ENCODE data around the gene OCIAD2.

The OCIAD2 gene

DNA sequence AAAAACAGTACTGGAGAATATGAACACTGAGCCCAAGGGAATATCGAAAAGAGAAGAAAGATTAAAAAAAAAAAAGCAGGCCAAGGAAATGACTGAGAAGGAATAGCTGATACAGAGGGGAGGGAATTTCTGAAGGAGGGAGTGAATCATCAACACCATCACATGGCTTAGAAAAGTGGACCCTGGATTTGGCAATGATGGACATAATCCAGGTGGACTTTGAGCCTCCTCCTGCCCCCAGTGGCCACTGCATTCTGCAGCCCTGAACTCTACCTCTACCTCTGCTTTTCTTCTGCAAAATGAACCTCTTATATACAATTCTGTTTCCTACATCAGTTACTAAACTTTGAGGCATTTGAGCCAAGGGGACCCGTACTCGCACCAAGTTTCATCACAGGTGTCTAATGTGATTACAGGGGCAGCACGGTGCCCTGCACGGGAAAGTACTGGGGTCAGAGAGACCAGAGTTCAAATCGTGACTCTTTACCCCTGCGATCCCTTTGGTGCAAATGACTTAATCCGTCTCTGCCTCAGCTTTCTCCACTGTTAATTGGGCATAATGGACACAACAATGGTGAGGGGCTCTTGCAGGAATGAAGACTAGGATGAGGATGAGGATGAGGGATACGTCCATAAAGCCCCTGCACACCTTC lies 1.1 kb downstream of the OCIAD2 start:
- H3K27ac Mint-ChIP-seq: peak overlapping the region; percentile 13
- H3K36me3 Mint-ChIP-seq (ENCODE audit: low read depth): peaks cover 33% of the 10 kb centered on the region
- H3K27me3 Mint-ChIP-seq (ENCODE audit: low read depth, poor library complexity): peaks cover 4% of the 10 kb centered on the region
- TF ChIP-seq, protein P1, sequence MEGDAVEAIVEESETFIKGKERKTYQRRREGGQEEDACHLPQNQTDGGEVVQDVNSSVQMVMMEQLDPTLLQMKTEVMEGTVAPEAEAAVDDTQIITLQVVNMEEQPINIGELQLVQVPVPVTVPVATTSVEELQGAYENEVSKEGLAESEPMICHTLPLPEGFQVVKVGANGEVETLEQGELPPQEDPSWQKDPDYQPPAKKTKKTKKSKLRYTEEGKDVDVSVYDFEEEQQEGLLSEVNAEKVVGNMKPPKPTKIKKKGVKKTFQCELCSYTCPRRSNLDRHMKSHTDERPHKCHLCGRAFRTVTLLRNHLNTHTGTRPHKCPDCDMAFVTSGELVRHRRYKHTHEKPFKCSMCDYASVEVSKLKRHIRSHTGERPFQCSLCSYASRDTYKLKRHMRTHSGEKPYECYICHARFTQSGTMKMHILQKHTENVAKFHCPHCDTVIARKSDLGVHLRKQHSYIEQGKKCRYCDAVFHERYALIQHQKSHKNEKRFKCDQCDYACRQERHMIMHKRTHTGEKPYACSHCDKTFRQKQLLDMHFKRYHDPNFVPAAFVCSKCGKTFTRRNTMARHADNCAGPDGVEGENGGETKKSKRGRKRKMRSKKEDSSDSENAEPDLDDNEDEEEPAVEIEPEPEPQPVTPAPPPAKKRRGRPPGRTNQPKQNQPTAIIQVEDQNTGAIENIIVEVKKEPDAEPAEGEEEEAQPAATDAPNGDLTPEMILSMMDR (IDR thresholded peaks at IDR 0.05): no peak
- peaks cover 23% of the 10 kb centered on the region for H3K4me1 Mint-ChIP-seq
- no peaks in the 10 kb centered on the region for H3K9me3 Mint-ChIP-seq
- H3K4me3 Mint-ChIP-seq: peak overlapping the region; percentile 78
- no peak for DNase-seq

DNA sequence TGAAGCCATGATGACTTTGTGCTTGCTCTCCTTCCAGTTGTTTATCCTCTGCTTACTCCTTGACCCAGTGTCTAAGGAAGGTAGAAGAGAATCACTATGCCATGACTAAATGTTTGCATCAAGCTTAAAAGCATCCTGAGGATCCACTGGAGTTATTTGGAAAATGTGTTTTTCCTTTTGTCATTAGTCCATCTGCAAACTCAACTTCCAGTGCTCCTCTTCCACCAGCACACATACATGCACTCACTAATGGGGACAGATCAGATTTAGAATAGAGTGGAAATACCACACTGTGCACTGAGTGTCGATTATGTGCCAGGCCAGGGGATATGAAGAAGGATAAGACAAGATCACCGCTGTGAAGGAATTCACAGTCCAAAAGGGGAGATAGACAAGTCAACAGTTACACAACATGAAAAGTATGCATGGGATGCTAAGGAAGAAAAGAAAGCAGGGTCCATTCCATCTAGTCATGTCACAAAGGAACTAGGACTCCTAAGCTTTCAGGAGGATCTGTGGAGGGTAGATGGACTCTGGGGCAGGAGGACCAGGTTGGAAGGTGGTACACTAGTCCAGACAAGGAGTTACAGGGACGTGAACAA lies 1.9 kb downstream of the OCIAD2 start:
- TF ChIP-seq, protein P1 (IDR thresholded peaks at IDR 0.05): no peak
- peak overlapping the region; percentile 78 for H3K4me3 Mint-ChIP-seq
- peak overlapping the region; percentile 13 for H3K27ac Mint-ChIP-seq
- H3K4me1 Mint-ChIP-seq: peaks cover 30% of the 10 kb centered on the region
- H3K36me3 Mint-ChIP-seq (ENCODE audit: low read depth): peaks cover 34% of the 10 kb centered on the region
- no peak for DNase-seq
- peaks cover 4% of the 10 kb centered on the region for H3K27me3 Mint-ChIP-seq (ENCODE audit: low read depth, poor library complexity)
- H3K9me3 Mint-ChIP-seq: no peaks in the 10 kb centered on the region

DNA sequence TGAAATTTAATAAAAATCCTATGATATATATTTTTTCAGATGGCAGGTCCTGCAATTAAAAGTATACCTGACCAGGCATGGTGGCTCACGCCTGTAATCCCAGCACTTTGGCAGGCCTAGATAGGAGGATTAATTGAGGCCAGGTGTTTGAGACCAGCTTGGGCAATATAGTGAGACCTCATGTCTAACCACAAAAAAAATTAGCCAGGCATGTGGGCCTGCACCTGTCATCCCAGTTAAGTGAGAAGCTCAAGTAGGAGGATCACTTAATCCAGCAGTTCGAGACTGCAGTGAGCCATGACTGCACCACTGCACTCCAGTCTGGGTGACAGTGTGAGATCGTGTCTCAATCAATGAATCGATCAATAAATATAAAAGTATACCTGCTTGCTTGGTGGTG lies 2.5 kb downstream of the OCIAD2 start:
- H3K27me3 Mint-ChIP-seq (ENCODE audit: low read depth, poor library complexity): peaks cover 4% of the 10 kb centered on the region
- H3K4me3 Mint-ChIP-seq: no peak overlapping the region
- no peaks in the 10 kb centered on the region for H3K9me3 Mint-ChIP-seq
- TF ChIP-seq, protein P1 (IDR thresholded peaks at IDR 0.05): no peak
- no peak overlapping the region for H3K27ac Mint-ChIP-seq
- DNase-seq: no peak
- peaks cover 39% of the 10 kb centered on the region for H3K36me3 Mint-ChIP-seq (ENCODE audit: low read depth)
- H3K4me1 Mint-ChIP-seq: peaks cover 30% of the 10 kb centered on the region

DNA sequence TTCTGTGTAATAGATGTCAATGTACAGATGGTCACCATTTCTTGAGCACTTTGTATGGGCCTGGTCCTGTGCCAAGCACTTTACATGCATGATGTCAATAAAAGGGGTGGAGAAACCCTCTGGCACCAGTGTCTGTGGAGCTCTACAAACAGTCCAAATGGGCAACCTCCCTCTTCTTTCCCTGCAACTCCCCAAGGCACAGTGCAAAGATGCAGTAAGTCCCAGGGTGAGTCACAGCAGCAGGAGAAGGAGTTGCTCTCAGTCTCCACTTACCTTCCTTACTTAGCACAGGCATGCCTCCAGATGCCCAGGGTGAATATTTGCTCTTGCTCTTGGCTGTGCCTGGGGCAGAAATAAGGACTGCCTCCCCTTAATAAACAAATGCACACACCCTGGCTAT lies 4.3 kb downstream of the OCIAD2 start:
- H3K36me3 Mint-ChIP-seq (ENCODE audit: low read depth): peaks cover 54% of the 10 kb centered on the region
- H3K27me3 Mint-ChIP-seq (ENCODE audit: low read depth, poor library complexity): peaks cover 4% of the 10 kb centered on the region
- no peak for DNase-seq
- peaks cover 30% of the 10 kb centered on the region for H3K4me1 Mint-ChIP-seq
- H3K27ac Mint-ChIP-seq: no peak overlapping the region
- TF ChIP-seq, protein P1 (IDR thresholded peaks at IDR 0.05): no peak
- H3K4me3 Mint-ChIP-seq: no peak overlapping the region
- no peaks in the 10 kb centered on the region for H3K9me3 Mint-ChIP-seq

DNA sequence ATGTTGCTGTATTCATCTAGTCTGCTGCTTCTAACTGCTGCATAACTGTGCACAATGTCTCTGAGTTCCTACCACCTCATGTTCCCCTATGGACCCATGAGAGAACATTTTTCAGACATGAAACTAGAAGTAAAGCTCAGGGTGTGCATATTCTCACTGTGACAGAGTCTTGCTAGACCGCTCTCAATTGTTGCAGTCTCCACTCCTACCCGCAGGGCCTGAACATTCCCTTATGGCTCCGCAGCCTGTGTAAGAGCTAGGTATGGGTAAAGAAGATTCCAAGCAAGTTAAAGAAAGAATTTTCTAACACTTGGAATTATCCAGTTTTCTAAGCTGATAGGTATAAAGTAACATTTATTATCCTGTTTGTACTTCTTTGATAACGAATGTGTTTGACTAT lies 5.4 kb downstream of the OCIAD2 start:
- TF ChIP-seq, protein P1 (IDR thresholded peaks at IDR 0.05): no peak
- peaks cover 7% of the 10 kb centered on the region for H3K27me3 Mint-ChIP-seq (ENCODE audit: low read depth, poor library complexity)
- peaks cover 65% of the 10 kb centered on the region for H3K36me3 Mint-ChIP-seq (ENCODE audit: low read depth)
- H3K9me3 Mint-ChIP-seq: no peaks in the 10 kb centered on the region
- no peak for DNase-seq
- H3K4me1 Mint-ChIP-seq: peaks cover 24% of the 10 kb centered on the region
- H3K27ac Mint-ChIP-seq: no peak overlapping the region
- H3K4me3 Mint-ChIP-seq: no peak overlapping the region

DNA sequence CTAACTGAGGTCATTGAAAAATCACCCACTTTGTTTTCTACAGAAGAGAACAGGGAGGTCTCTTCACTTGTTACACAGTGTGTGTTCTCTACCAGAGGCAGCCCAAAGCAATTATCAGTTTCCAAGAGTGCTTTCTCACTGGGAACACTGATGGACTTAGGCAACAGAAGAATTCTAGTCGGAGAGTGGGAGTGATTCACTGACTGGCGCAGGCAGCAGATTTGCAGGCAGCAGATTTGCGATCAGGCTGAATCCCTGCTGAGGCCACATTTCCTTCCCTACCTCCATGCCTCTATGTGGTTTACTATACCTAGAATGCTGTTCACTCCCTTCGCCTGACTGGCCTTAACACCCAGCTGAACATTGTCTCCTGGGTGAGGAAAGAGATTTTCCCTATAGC lies 6.6 kb downstream of the OCIAD2 start:
- Mint-ChIP-seq H3K27me3 (ENCODE audit: low read depth, poor library complexity) (peaks cover 3% of the 10 kb centered on the region), H3K4me3 (no peak overlapping the region), H3K4me1 (peaks cover 12% of the 10 kb centered on the region), H3K36me3 (ENCODE audit: low read depth) (peaks cover 76% of the 10 kb centered on the region), H3K27ac (peak overlapping the region; percentile 29), H3K9me3 (no peaks in the 10 kb centered on the region)
- DNase-seq: no peak
- TF ChIP-seq, protein P1 (IDR thresholded peaks at IDR 0.05): no peak
